Activated T-cell treated with anti-CD3 and anti-CD28 coated beads, Interleukin-2, amount 50 U/mL, for 4 hours (primary cell): ENCODE results near the gene ZNF503. TPM values are rescaled to one million over a fixed set of nuclear protein-coding genes. Genes with fewer than 3 reads are reported as not detected.

Experiments used
- total RNA-seq, 3 donors: library from RNA; stranded (reverse); gene quantifications; one replicate each; pipeline ENCODE4 v1.2.1, GENCODE V29; 2021

ZNF503 gene
- total RNA-seq, 3 donors from 2014 or later: 0.16 to 0.30 (median 0.27) TPM

Other genes with a start within 250 kb of the ZNF503 start
- 100 to 1,000 TPM; 269 to 284 (median 271) TPM for gene VDAC2, start 191.0 kb downstream of the ZNF503 start, total RNA-seq
- gene COMTD1, start 165.8 kb downstream of the ZNF503 start, total RNA-seq: 10 to 100 TPM; 30.0 to 35.1 (median 30.4) TPM
- gene LRMDA, start 29.9 kb upstream of the ZNF503 start, total RNA-seq: not detected